ENCODE data around the gene OSBPL5. TPM values are rescaled to one million over a fixed set of nuclear protein-coding genes. Genes with fewer than 3 reads are reported as not detected.
"Not testable (repeated sequence)": the region's sequence is repeated elsewhere in the genome, so short reads cannot be mapped to it uniquely, and the experiment has no call there.

The OSBPL5 gene
- total RNA-seq, 1 donor from 2014 or later: 31.4 TPM

- DNase-seq (ENCODE audit: low read depth, low spot score): no peak
- TF ChIP-seq, protein P1, sequence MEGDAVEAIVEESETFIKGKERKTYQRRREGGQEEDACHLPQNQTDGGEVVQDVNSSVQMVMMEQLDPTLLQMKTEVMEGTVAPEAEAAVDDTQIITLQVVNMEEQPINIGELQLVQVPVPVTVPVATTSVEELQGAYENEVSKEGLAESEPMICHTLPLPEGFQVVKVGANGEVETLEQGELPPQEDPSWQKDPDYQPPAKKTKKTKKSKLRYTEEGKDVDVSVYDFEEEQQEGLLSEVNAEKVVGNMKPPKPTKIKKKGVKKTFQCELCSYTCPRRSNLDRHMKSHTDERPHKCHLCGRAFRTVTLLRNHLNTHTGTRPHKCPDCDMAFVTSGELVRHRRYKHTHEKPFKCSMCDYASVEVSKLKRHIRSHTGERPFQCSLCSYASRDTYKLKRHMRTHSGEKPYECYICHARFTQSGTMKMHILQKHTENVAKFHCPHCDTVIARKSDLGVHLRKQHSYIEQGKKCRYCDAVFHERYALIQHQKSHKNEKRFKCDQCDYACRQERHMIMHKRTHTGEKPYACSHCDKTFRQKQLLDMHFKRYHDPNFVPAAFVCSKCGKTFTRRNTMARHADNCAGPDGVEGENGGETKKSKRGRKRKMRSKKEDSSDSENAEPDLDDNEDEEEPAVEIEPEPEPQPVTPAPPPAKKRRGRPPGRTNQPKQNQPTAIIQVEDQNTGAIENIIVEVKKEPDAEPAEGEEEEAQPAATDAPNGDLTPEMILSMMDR (conservative IDR thresholded peaks at IDR 0.05): no peak
- Mint-ChIP-seq H3K9me3 (no peaks in the 10 kb centered on the region), H3K27ac (ENCODE audit: unreplicated experiment) (no peak overlapping the region), H3K4me3 (no peak overlapping the region), H3K4me1 (peaks cover 5% of the 10 kb centered on the region), H3K36me3 (ENCODE audit: low read depth) (no peaks in the 10 kb centered on the region), H3K27me3 (ENCODE audit: low read depth) (peaks cover 6% of the 10 kb centered on the region)
These were observed 87.8 kb downstream of the OSBPL5 start for GRCh38 chr11:3077189-3077836.

GRCh38 chr11:3074912-3075589 lies 90.1 kb downstream of the OSBPL5 start:
- no peak for DNase-seq (ENCODE audit: low read depth, low spot score)
- H3K36me3 Mint-ChIP-seq (ENCODE audit: low read depth): no peaks in the 10 kb centered on the region
- peaks cover 5% of the 10 kb centered on the region for H3K4me1 Mint-ChIP-seq
- H3K27me3 Mint-ChIP-seq (ENCODE audit: low read depth): peaks cover 2% of the 10 kb centered on the region
- H3K27ac Mint-ChIP-seq (ENCODE audit: unreplicated experiment): no peak overlapping the region
- TF ChIP-seq, protein P1 (conservative IDR thresholded peaks at IDR 0.05): no peak
- H3K9me3 Mint-ChIP-seq: no peaks in the 10 kb centered on the region
- H3K4me3 Mint-ChIP-seq: no peak overlapping the region

- Mint-ChIP-seq H3K4me3 (no peak overlapping the region), H3K36me3 (ENCODE audit: low read depth) (no peaks in the 10 kb centered on the region), H3K27me3 (ENCODE audit: low read depth) (no peaks in the 10 kb centered on the region), H3K9me3 (no peaks in the 10 kb centered on the region), H3K4me1 (peaks cover 5% of the 10 kb centered on the region), H3K27ac (ENCODE audit: unreplicated experiment) (no peak overlapping the region)
- TF ChIP-seq, protein P1 (conservative IDR thresholded peaks at IDR 0.05): no peak
- no peak for DNase-seq (ENCODE audit: low read depth, low spot score)
These were observed 92.1 kb downstream of the OSBPL5 start for GRCh38 chr11:3073029-3073435.

DNA sequence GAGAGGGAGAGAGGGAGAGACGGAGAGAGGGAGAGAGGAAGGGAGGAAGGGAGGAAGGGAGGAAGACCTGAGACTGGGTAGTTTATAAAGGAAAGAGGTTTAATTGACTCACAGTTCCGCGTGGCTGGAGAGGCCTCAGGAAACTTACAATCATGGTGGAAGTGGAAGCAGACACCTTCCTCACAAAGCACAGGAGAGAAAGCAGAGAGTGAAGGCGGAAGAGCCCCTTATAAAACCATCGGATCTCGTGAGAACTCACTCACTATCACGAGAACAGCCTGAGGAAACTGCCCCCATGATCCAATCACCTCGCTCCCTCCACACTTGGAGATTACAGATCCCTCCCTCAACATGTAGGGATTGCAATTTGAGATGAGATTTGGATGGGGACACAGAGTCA lies 95.7 kb downstream of the OSBPL5 start:
- no peaks in the 10 kb centered on the region for H3K36me3 Mint-ChIP-seq (ENCODE audit: low read depth)
- H3K4me3 Mint-ChIP-seq: no peak overlapping the region
- DNase-seq (ENCODE audit: low read depth, low spot score): no peak
- peaks cover 7% of the 10 kb centered on the region for H3K4me1 Mint-ChIP-seq
- H3K27me3 Mint-ChIP-seq (ENCODE audit: low read depth): no peaks in the 10 kb centered on the region
- peak overlapping the region; percentile 54 for H3K27ac Mint-ChIP-seq (ENCODE audit: unreplicated experiment)
- TF ChIP-seq, protein P1 (conservative IDR thresholded peaks at IDR 0.05): no peak
- peaks cover 8% of the 10 kb centered on the region for H3K9me3 Mint-ChIP-seq

- H3K27me3 Mint-ChIP-seq (ENCODE audit: low read depth); H3K9me3 Mint-ChIP-seq; DNase-seq (ENCODE audit: low read depth, low spot score); H3K36me3 Mint-ChIP-seq (ENCODE audit: low read depth); H3K4me3 Mint-ChIP-seq; H3K27ac Mint-ChIP-seq (ENCODE audit: unreplicated experiment); H3K4me1 Mint-ChIP-seq: not testable (repeated sequence)
These were observed 98.8 kb downstream of the OSBPL5 start for GRCh38 chr11:3066308-3066707.

- H3K9me3 Mint-ChIP-seq; H3K4me3 Mint-ChIP-seq; H3K27ac Mint-ChIP-seq (ENCODE audit: unreplicated experiment); H3K27me3 Mint-ChIP-seq (ENCODE audit: low read depth); H3K36me3 Mint-ChIP-seq (ENCODE audit: low read depth); H3K4me1 Mint-ChIP-seq; DNase-seq (ENCODE audit: low read depth, low spot score): not testable (repeated sequence)
These were observed 100.4 kb downstream of the OSBPL5 start for GRCh38 chr11:3064709-3065108.

DNA sequence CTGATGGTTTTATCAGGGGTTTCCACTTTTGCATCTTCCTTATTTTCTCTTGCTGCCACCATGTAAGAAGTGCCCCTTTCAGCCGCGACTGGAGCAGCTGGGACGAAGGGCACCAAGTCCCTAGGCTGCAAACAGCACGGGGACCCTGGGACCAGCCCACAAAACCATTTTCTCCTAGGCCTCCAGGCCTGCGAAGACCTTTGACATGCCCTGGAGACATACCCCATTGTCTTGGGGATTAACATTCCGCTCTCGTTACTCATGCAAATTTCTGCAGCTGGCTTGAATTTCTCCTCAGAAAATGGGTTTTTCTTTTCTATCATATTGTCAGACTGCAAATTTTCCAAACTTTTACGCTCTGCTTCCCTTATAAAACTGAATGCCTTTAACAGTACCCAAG lies 101.2 kb downstream of the OSBPL5 start:
- not testable (repeated sequence) for DNase-seq (ENCODE audit: low read depth, low spot score); H3K4me3 Mint-ChIP-seq; H3K27ac Mint-ChIP-seq (ENCODE audit: unreplicated experiment); H3K27me3 Mint-ChIP-seq (ENCODE audit: low read depth); H3K4me1 Mint-ChIP-seq; H3K9me3 Mint-ChIP-seq; H3K36me3 Mint-ChIP-seq (ENCODE audit: low read depth)

- H3K4me3 Mint-ChIP-seq; H3K27me3 Mint-ChIP-seq (ENCODE audit: low read depth); H3K27ac Mint-ChIP-seq (ENCODE audit: unreplicated experiment); DNase-seq (ENCODE audit: low read depth, low spot score); H3K9me3 Mint-ChIP-seq; H3K36me3 Mint-ChIP-seq (ENCODE audit: low read depth); H3K4me1 Mint-ChIP-seq: not testable (repeated sequence)
These were observed 101.7 kb downstream of the OSBPL5 start for GRCh38 chr11:3063432-3063831.
